ENCODE measurements around the gene TMOD2.

- TF ChIP-seq, protein P1, sequence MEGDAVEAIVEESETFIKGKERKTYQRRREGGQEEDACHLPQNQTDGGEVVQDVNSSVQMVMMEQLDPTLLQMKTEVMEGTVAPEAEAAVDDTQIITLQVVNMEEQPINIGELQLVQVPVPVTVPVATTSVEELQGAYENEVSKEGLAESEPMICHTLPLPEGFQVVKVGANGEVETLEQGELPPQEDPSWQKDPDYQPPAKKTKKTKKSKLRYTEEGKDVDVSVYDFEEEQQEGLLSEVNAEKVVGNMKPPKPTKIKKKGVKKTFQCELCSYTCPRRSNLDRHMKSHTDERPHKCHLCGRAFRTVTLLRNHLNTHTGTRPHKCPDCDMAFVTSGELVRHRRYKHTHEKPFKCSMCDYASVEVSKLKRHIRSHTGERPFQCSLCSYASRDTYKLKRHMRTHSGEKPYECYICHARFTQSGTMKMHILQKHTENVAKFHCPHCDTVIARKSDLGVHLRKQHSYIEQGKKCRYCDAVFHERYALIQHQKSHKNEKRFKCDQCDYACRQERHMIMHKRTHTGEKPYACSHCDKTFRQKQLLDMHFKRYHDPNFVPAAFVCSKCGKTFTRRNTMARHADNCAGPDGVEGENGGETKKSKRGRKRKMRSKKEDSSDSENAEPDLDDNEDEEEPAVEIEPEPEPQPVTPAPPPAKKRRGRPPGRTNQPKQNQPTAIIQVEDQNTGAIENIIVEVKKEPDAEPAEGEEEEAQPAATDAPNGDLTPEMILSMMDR (IDR thresholded peaks at IDR 0.05 in 4 of 5, conservative IDR thresholded peaks at IDR 0.05 in 1 of 5): no peak
- no peak for TF ChIP-seq POLR2A (IDR thresholded peaks at IDR 0.05)
These were observed 78.9 kb downstream of the TMOD2 start for GRCh38 chr15:51830276-51830806.
